Stimulated activated naive CD8-positive, alpha-beta T cell treated with anti-CD3 and anti-CD28 coated beads, Interleukin-15, Interleukin-2, amounts not matched to agents 100 U/mL and 50 U/mL, for 24 hours (primary cell): Measurements from ENCODE around the gene IL17B.
"Not testable (repeated sequence)": the region's sequence is repeated elsewhere in the genome, so short reads cannot be mapped to it uniquely, and the experiment has no call there.

ENCODE experiments used
- ATAC-seq: fragments of 150-1000 bp; cut with Tn5 transposase; one replicate; pipeline ENCODE4 v1.10.0; 2021
- DNase-seq: peaks from one replicate; pipeline ENCODE4 v3.0.0; 2021

Gene IL17B

GRCh38 chr5:149400304-149400703, 21.2 kb upstream of the IL17B start:
- ATAC-seq: no peak
- no peak for DNase-seq

DNA sequence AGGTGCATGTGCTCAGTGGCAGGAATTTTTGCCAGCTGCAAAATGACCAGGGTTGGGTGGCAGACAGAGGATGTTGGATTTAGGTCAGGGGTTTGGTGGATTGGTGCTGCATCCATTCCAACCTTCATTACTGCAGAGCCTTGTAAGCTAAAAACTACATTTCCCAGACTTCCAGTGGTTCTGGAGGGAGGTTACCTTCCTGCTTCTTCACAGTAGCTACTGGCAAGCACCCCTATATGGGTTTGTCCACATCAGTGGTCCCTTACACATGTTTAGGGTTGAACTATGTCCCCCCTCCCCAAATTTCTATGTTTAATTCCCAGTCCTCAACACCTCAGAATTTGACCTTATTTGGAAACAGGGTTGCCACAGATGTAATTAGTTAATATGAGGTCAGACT, 20.7 kb upstream of the IL17B start:
- DNase-seq (no peak), ATAC-seq (no peak)

GRCh38 chr5:149398747-149399266, 19.7 kb upstream of the IL17B start:
- not testable (repeated sequence) for DNase-seq, ATAC-seq

DNA sequence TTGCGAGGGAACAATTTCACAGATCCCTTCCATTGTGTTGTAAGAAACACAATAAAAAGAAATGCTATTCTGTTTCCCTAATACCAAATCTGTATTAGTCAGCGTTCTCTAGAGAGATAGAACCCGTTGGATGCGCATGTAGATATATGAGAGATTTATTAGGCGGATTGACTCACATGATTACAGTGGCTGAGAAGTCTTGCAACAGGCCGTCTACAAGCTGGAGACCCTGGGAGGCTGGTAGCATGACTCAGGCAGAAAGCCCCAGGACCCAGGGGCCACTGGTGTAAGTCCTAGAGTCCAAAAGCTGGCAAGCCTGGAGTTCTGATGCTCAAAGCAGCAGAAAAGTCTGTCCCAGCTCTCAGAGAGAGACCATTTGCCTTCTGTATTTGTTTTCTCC, 18.4 kb upstream of the IL17B start:
- ATAC-seq: no peak
- DNase-seq: no peak

DNA sequence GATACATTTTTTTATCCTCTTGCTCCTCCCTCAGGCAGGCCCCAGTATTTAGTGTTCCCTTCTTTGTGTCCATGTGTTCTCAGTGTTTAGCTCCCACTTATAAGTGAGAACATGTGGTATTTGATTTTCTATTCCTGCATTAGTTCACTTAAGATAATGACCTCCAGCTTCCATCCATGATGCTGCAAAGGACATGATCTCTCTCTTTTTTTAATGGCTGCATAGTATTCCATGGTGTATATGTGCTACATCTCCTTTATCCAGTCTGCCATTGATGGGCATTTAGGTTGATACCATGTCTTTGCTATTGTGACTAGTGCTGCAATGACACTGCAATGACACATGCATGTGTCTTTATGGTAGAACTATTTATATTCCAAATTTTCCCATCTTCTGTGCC, 15.9 kb upstream of the IL17B start:
- not testable (repeated sequence) for ATAC-seq, DNase-seq

GRCh38 chr5:149392718-149393117, 13.6 kb upstream of the IL17B start:
- ATAC-seq (peak; percentile 49), DNase-seq (no peak)

- ATAC-seq (no peak), DNase-seq (no peak)
Observed at GRCh38 chr5:149391524-149391923, 12.4 kb upstream of the IL17B start.

GRCh38 chr5:149391076-149391475, 12.0 kb upstream of the IL17B start:
- not testable (repeated sequence) for ATAC-seq

GRCh38 chr5:149389552-149390495, 10.7 kb upstream of the IL17B start:
- no peak for DNase-seq
- no peak for ATAC-seq

More at GRCh38 chr5:149391076-149391475, 12.0 kb upstream of the IL17B start:
- not testable (repeated sequence) for DNase-seq

GRCh38 chr5:149388498-149389190, 9.6 kb upstream of the IL17B start:
- DNase-seq (no peak), ATAC-seq (no peak)

GRCh38 chr5:149387982-149388381, 8.9 kb upstream of the IL17B start:
- ATAC-seq (no peak), DNase-seq (no peak)

DNA sequence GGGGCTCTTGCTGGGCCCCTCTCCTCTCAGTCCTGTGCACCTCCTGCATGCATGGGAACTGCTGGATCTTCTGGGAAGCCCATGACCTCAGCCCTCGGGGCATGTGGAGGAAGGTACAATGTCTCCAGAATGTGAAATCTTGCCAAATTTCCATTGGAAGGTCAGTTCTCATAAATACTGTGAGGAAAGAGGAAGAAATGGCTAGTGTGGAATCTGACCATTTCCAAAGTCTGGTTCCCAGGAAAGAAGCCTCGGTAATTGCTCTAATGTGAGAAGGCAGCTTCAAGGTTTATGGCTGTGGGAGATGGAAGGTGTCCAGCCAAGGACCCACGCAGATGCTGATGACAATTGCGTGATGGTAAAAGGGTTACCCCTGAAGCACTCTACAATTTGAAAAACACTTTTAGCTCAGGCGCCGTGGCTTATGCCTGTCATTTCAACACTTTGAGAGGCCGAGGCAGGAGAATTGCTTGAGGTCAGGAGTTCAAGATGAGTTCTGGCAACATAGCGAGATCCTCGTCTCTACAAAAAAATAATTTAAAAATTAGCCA, 8.1 kb upstream of the IL17B start:
- ATAC-seq: no peak

DNA sequence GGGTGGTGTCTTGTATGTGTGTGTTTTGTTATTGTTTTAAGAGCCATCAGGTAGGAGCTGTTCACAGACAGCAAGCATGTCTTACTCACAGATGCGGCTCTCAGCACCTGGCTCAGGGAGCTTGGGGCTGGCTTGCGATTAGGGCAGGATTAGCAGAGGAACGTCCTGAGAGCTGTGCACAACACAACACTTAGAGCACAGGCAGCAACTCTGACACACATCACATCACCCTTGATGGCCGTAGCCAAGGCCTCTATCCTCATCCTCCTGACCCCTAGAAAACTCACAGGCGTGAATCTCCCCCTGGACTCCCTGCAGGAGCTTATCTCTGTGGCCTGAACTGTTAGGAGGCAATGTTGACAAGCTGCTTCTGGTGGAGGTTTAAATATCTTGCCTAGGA, 7.1 kb upstream of the IL17B start:
- no peak for DNase-seq
- ATAC-seq: no peak

More for the DNA sequence above, 8.1 kb upstream of the IL17B start:
- no peak for DNase-seq

GRCh38 chr5:149383399-149383798, 4.3 kb upstream of the IL17B start:
- DNase-seq (no peak), ATAC-seq (no peak)

- ATAC-seq (no peak), DNase-seq (no peak)
Observed at GRCh38 chr5:149382517-149383220, 3.6 kb upstream of the IL17B start.

DNA sequence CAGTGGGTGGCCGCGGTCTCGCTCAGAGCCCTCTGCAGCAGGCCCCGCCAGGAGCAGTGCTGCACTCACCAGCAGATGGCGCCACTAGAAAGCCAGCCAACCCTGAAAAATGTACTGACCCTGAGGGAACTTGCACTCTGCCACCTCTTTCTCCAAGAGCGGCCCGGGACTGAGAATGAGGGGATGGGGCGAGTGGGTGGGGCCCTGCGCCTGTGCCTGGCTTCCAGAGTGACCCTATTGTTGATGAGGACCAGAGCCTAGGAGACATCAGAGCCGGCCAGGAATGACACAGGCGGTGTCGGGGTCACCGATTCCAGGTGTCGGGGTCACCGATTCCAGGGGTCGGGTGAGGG, 2.9 kb upstream of the IL17B start:
- DNase-seq: peak; percentile 83
- peak; percentile 71 for ATAC-seq

DNA sequence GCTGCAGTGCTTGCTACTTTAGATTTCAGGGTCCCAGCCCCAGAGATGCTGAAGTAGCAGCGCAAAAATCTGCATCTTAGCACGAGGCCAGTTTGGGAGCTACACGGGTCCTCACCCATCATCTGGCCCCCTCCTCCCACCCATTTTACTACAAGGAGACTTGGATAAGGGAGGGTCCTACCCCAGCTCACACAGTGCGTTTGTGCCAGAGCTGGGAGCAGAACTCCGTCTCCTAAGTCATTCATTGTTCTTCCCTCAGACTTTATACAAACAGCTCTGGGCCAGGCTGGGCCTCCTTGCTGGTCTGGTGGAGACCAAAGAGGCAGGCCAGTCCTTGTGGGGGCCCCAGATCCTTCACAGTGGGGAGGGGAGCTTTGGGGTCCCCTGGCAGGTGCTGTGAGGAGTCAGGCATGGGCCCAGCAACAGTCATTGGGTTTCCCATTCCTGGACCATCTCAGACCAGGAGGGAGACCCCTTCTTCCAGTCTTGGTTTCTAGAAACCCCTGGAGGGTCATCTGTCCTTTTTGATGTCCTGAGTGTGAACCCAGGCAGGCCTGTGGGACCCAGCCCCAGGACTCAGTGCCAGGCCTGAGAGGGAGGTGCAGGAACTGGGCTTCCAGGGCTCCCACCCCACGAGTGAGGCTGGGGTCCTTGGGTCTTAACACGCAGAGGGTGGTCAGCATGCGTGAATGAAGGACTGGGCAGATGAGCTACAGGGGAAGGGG, 2.3 kb upstream of the IL17B start:
- ATAC-seq (no peak), DNase-seq (no peak)

DNA sequence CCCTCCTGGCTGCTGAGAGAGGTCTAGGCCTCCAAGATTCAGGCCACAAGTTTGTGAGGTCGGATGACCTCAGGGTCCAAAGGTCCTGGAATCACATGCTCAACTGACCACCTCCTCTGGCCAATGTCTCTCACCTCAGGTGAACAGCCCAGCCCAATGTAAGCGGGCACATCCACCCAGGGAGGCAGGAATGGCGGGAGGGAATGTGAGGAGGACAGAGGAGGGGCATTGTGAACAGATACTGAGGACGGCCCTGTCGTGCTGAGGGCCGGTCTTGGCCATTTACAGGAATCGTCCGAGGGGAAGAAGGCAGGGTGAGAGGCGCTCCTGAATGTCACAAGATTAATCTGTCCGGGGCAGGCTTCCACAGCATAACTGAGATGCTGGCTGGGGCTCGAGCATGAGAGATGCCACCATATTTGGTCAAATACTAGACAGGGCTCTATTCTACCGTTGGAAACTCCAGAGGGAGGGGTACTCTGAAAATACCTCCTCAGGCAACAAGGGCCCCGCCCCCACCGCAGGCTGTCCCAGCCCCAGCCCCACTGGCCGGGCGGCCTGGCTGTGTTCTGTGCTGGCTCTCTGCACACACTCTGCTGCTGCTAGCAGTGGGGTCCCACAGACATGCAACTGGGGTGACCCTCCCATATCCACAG, 1.5 kb upstream of the IL17B start:
- ATAC-seq (no peak), DNase-seq (no peak)

DNA sequence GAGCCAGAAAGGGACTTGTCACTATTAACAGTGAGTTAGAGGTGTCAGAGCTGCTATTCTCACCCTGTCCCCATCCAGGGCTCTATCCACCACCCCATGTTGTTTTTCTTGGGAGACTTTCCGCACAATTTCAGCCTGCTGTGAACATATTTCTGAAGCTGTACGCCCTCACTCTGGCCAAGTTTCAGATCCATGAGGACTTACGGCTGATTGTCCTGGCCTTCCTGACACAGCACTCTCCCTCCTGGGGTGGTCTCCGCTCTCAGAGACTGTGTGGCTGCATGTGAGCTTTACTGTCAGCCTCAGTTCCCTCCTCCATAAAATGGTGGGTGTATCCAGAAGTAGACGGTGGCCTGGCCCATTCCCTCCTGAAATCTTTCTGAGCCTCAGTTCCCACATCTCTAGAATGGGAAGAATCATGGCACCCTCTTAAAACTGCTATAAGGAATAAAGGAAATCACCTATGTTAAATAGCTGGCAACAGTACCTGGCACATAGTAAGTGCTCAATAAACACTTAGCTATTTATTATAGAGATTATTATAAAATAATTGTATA, 804 bp upstream of the IL17B start:
- ATAC-seq (no peak), DNase-seq (no peak)

DNA sequence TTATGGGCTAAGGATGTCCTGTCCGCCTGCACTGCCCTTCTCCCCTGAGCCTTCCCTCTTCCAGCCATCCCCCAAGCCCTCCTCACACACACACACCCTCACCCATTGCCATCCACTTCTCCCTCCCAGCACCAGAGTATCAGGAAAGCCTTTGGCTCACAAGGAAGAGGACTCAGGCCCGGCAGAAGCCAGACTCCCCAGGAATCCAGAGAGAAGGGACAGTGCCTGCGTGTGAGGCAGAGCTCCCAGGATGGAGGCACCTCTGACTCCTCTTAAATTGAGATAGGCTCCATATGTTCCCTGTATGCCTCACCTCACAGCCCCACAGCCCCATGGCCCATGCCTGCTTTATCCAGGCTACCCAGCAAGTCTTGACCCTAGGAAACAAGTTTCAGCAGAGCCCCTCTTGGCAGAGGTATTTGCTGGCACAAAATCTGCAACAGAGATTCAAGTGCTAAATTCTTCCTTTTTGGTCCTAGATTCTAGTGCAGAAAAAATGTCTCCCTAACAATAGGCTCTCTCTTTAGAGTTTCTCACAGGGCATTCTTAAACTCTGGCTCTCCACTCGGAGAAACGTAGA, 761 bp downstream of the IL17B start:
- no peak for DNase-seq
- no peak for ATAC-seq
